Spinal cord (tissue), 10 donors: Measurements from ENCODE around the gene AIDA. TPM values are rescaled to one million over a fixed set of nuclear protein-coding genes. Genes with fewer than 3 reads are reported as not detected.
"Not testable (repeated sequence)": the region's sequence is repeated elsewhere in the genome, so short reads cannot be mapped to it uniquely, and the experiment has no call there.

Experiments
- DNase-seq, 6 donors: peaks; one replicate each; pipeline versions ENCODE4 v3.0.0 to v3.0.0-alpha.2; 2013 to 2015; ENCODE audit warnings: low spot score in 6 of 6, low read depth in 4 of 6
- H3K27ac ChIP-seq: one replicate; pipeline ENCODE4 v1.5.1; 2013; ENCODE audit warnings: low read depth, low read length, control low read depth
- H3K27me3 ChIP-seq: one replicate; pipeline ENCODE4 v1.6.1; 2013; ENCODE audit warnings: low read length; ENCODE audit not compliant: control insufficient read depth, insufficient read depth
- H3K36me3 ChIP-seq: one replicate; pipeline ENCODE4 v1.6.1; 2013; ENCODE audit warnings: low read length; ENCODE audit not compliant: control insufficient read depth, insufficient read depth
- H3K4me1 ChIP-seq: one replicate; pipeline ENCODE4 v1.6.1; 2013; ENCODE audit warnings: low read length; ENCODE audit not compliant: control insufficient read depth, insufficient read depth
- H3K4me3 ChIP-seq: one replicate; pipeline ENCODE4 v1.5.1; 2013; ENCODE audit warnings: low read depth, low read length, control low read depth
- H3K9me3 ChIP-seq: one replicate; pipeline ENCODE4 v1.6.1; 2013; ENCODE audit warnings: low read length; ENCODE audit not compliant: control insufficient read depth, insufficient read depth
- WGBS: methylation state at CpG from one replicate; pipeline ENCODE4 v1.1.5; 2013; ENCODE audit warnings: missing lambda C conversion rate; ENCODE audit not compliant: insufficient coverage; 5-methylcytosine and 5-hydroxymethylcytosine counted together
- polyA plus RNA-seq, 2 donors: library from polyadenylated mRNA; unstranded; fragments of 120-200 nt; gene quantifications; one replicate each; pipeline ENCODE4 v1.2.1, GENCODE V29; 2013; ENCODE audit not compliant: insufficient read length in 2 of 2
- total RNA-seq, 2 donors: library from RNA; depleted of rRNA in 1 of 2; stranded (reverse); fragments of 120-200 nt in 1 of 2; fragments of >200 nt in 1 of 2; gene quantifications; one replicate each; pipeline versions ENCODE4 v1.2.3 to v1.2.4, GENCODE V29; 2013 to 2014
- donor health status: healthy.

Gene AIDA
- total and polyA plus RNA-seq, 4 donors: 35.3 to 86.8 (median 72.5) TPM

DNA sequence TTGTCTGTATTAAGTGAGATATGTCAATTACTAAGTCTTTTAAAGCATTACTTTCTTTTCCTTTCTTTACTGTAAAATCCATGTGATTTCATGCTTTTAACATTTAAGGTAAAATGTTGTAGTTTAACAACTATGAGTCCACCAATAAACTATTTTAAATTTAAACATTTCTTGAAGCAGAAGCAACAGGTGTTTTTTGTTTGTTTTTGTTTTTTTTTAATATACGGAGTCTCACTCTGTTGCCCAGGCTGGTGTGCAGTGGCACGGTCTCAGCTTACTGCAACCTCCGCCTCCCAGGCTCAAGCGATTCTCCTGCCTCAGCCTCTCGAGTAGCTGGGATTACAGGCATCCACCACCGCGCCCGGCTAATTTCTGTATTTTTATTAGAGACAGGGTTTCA is 15.6 kb downstream of the AIDA start:
- no peak overlapping the region for H3K27ac ChIP-seq
- H3K36me3 ChIP-seq: peaks cover 14% of the 10 kb centered on the region
- WGBS: 100% methylated on average over 4 of the region's 8 CpGs
- no peak overlapping the region for H3K4me3 ChIP-seq
- H3K9me3 ChIP-seq: no peaks in the 10 kb centered on the region
- DNase-seq: no peak
- H3K4me1 ChIP-seq: no peaks in the 10 kb centered on the region
- no peaks in the 10 kb centered on the region for H3K27me3 ChIP-seq

DNA sequence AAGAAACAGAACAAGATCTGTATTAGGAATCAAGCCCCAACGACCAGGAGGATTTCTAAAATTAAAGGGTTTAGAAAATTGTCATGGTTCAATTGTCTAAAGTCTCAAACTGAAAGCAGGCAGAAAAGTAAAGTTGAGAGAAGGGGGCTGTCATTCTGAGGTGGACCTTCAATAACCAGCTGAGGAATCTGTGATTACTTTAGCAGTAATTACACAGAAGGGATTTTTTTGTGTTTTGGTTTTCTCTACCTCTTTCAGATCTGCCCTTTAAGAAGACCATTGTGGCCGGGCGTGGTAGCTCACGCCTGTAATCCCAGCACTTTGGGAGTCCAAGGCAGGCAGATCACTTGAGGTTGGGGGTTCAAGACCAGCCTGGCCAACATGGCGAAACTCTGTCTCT is 17.4 kb downstream of the AIDA start:
- Histone ChIP-seq H3K9me3 (no peaks in the 10 kb centered on the region), H3K4me3 (no peak overlapping the region), H3K27me3 (no peaks in the 10 kb centered on the region), H3K4me1 (no peaks in the 10 kb centered on the region), H3K27ac (no peak overlapping the region), H3K36me3 (peaks cover 3% of the 10 kb centered on the region)
- WGBS: 94% methylated on average over 4 of the region's 5 CpGs
- DNase-seq: no peak

DNA sequence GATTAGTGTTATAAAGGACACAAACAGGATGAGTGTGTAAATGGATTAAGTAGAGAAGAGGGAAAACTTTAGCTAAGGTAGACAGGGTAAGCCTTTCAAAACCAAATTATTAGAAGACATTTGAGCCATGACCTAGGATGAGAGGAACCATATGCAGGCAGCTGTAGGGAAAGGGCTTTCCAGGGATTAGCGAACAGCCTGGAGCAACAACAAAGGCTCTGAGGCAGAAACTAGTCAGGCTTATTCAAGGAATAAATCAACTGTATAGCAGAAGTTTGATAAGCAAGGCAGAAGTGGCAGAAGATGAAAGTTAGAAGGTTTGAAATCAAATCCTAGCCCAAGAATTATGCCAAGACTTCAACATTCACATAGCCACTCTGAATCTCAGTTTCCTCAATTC is 21.3 kb downstream of the AIDA start:
- WGBS: 88% methylated on average over 1 of the region's 1 CpG
- peaks cover 5% of the 10 kb centered on the region for H3K36me3 ChIP-seq
- DNase-seq: no peak
- no peaks in the 10 kb centered on the region for H3K9me3 ChIP-seq
- H3K4me3 ChIP-seq: no peak overlapping the region
- H3K27me3 ChIP-seq: no peaks in the 10 kb centered on the region
- H3K27ac ChIP-seq: no peak overlapping the region
- no peaks in the 10 kb centered on the region for H3K4me1 ChIP-seq

DNA sequence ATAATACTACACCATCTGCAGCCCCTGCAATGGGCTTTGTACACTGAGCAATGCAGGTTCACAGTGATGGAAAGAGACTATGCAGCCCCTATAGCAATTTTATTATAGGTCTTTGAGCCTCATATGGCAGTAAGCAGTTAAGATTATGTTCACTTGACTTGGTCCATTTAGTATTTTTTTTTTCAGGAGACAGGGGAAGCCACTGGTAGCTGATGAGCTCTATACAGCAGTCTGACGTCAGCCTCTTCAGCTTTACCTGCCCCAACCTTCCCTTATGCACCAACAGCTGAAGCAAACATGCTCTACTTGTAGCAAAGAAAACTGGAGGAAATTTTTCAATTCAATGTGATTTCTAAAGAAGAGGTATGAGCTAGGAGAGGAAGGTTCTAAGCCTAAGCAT is 32.2 kb downstream of the AIDA start:
- Histone ChIP-seq H3K27ac (no peak overlapping the region), H3K36me3 (peaks cover 4% of the 10 kb centered on the region), H3K4me3 (no peak overlapping the region), H3K4me1 (no peaks in the 10 kb centered on the region), H3K9me3 (no peaks in the 10 kb centered on the region), H3K27me3 (no peaks in the 10 kb centered on the region)
- DNase-seq: no peak
- no CpG with 5 or more reads among the region's 1 CpG for WGBS

DNA sequence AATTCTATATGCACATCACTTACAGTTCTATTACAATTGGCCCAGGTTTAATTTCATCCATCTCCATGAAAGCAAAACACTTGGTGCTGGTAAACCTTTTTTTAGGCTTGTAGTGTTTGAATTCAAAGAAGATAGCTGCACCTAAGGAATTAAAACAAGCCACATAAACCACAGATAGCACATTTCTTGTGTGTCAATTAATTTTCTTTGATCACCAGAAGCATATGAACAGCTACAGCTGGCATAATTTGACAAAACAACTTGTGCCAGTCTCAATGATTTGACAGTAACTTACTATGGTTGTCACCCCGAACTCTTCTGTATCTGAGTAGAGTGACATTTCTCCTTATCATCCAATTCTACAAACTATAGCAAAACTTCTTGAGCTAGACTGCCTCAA is 42.2 kb downstream of the AIDA start:
- Histone ChIP-seq H3K27ac (no peak overlapping the region), H3K4me1 (no peaks in the 10 kb centered on the region), H3K9me3 (no peaks in the 10 kb centered on the region), H3K36me3 (peaks cover 11% of the 10 kb centered on the region), H3K4me3 (no peak overlapping the region), H3K27me3 (no peaks in the 10 kb centered on the region)
- no peak for DNase-seq
- no CpG with 5 or more reads among the region's 1 CpG for WGBS

DNA sequence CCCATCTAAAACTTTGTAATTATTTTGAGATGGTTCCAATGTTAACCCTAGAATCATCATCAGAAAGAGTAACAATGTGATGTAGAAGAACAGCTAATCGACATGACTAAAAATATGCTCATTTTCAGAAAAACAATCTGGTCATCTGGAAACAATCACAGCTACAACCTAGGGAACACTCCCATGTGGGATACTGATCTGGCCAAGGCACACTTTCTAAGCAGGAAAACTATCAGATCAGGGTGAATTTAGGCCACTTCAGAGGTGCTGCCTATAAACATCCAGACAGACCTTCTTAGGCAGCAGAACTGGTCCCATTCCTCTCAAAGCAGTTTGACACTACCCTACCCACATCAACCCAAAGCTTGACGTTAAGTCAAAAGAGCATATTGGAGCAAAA is 43.2 kb downstream of the AIDA start:
- not testable (repeated sequence) for H3K4me3 ChIP-seq, H3K9me3 ChIP-seq, DNase-seq, H3K27ac ChIP-seq, H3K4me1 ChIP-seq, H3K27me3 ChIP-seq
- no CpG with 5 or more reads among the region's 2 CpGs for WGBS
- peaks cover 16% of the 10 kb centered on the region for H3K36me3 ChIP-seq

DNA sequence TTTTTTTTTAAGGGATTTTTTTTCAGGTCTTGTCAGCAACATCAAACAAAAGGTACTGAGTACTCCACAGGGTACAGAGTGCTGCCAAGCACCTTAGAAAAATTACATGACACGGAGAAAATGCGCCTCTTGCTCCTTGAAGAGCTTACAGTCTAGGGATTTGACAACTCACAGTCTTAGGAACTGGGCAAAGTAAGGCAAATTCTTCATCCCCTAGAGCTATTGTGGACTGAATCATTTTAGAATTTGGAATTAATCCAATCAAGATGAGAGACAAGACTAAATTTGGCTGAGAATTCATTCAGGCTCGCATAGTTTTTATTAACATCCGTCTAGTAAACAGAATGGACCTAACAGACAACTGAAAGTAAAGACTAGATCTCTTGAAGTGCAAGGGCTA is 44.1 kb downstream of the AIDA start:
- H3K27ac ChIP-seq, H3K27me3 ChIP-seq, H3K9me3 ChIP-seq, H3K4me3 ChIP-seq, H3K4me1 ChIP-seq, DNase-seq: not testable (repeated sequence)
- WGBS: no CpG with 5 or more reads among the region's 4 CpGs
- peaks cover 15% of the 10 kb centered on the region for H3K36me3 ChIP-seq

DNA sequence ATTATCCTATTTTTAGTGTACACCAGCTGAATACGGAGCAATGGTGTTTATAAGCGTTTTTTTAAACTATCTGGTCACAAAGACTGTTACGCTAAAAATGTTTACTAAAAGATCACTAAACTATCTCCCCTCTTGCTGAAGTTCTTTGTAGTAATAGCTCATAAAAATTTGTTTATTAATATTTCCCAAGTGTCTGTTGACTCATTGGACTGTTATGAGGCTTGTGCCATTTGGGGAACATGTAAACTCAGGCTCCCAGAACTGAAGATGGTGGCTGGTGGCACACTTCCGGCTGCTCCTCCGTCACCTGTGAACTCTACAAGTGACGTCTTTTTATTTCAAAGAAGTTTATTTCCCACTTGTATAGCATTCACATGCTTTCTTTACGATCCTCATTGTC is 46.3 kb downstream of the AIDA start:
- DNase-seq: no peak
- no peaks in the 10 kb centered on the region for H3K9me3 ChIP-seq
- no peak overlapping the region for H3K4me3 ChIP-seq
- H3K27me3 ChIP-seq: no peaks in the 10 kb centered on the region
- no peaks in the 10 kb centered on the region for H3K4me1 ChIP-seq
- no CpG with 5 or more reads among the region's 7 CpGs for WGBS
- no peak overlapping the region for H3K27ac ChIP-seq
- H3K36me3 ChIP-seq: peaks cover 17% of the 10 kb centered on the region

DNA sequence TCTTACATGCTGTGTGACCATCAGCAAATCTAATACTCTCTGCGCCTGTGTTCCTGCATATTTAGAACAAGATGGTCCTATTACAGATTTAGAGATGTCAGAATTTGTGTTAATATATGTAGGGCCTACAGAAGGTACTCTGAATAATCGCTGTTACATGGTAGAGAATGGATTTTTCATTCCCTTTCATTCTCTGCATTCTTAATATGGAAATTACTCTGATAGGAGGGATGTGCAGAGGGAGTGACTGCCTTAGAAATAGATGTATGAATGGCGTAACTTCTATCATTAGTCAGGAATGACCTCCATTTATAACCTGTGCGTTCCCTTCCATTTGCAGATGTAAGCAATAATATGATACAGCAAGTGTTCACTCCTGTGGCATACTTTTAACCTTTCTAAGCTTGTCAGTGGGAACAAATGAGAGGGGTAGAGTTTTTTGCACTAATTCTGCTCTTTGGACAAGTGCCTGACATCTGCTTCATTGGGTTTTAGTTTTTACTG is 48.8 kb downstream of the AIDA start:
- DNase-seq: no peak
- H3K27ac ChIP-seq: no peak overlapping the region
- H3K36me3 ChIP-seq: peaks cover 21% of the 10 kb centered on the region
- no peaks in the 10 kb centered on the region for H3K4me1 ChIP-seq
- no peak overlapping the region for H3K4me3 ChIP-seq
- no CpG with 5 or more reads among the region's 4 CpGs for WGBS
- H3K27me3 ChIP-seq: no peaks in the 10 kb centered on the region
- H3K9me3 ChIP-seq: no peaks in the 10 kb centered on the region

DNA sequence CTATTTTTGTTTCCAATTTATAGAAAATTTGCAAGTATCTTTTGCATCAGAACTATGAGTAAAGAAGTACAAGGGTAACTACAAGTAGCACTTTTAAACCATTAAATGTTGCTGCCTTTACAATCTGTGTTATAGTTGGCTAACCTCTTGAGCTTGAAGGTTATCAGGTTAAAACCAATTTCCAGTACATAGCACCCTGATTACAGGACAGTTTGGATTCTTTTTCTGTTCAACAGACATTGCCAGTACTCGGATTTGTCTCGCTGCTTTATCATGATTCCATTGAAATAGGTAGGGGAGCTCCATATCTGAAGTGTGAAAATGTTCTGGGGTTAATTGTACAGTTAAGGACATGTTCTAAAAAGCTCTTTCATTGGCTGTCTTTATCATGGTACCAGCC is 54.4 kb downstream of the AIDA start:
- no peaks in the 10 kb centered on the region for H3K27me3 ChIP-seq
- WGBS: no CpG with 5 or more reads among the region's 2 CpGs
- no peak overlapping the region for H3K4me3 ChIP-seq
- H3K27ac ChIP-seq: no peak overlapping the region
- no peaks in the 10 kb centered on the region for H3K9me3 ChIP-seq
- DNase-seq: no peak
- peaks cover 19% of the 10 kb centered on the region for H3K36me3 ChIP-seq
- H3K4me1 ChIP-seq: no peaks in the 10 kb centered on the region
